Activated naive CD8-positive, alpha-beta T cell treated with anti-CD3 and anti-CD28 coated beads for 36 hours (primary cell): Measurements from ENCODE around the gene ATP11A. TPM values are rescaled to one million over a fixed set of nuclear protein-coding genes. Genes with fewer than 3 reads are reported as not detected.
"Not testable (repeated sequence)": the region's sequence is repeated elsewhere in the genome, so short reads cannot be mapped to it uniquely, and the experiment has no call there.

Experiments
- DNase-seq: peaks from one replicate; pipeline ENCODE4 v3.0.0; 2021
- H3K27ac Mint-ChIP-seq: one replicate; pipeline ENCODE4 v1.8.0; 2022; ENCODE audit warnings: mild to moderate bottlenecking, moderate library complexity, mixed read lengths
- H3K27me3 Mint-ChIP-seq: one replicate; pipeline ENCODE4 v1.8.0; 2022; ENCODE audit warnings: mild to moderate bottlenecking, mixed read lengths
- H3K36me3 Mint-ChIP-seq: one replicate; pipeline ENCODE4 v1.8.0; 2021; ENCODE audit warnings: mild to moderate bottlenecking, mixed read lengths
- H3K4me1 Mint-ChIP-seq: one replicate; pipeline ENCODE4 v1.8.0; 2021; ENCODE audit warnings: mixed read lengths
- H3K4me3 Mint-ChIP-seq: one replicate; pipeline ENCODE4 v1.8.0; 2022; ENCODE audit warnings: mild to moderate bottlenecking, moderate library complexity, mixed read lengths
- H3K9me3 Mint-ChIP-seq: one replicate; pipeline ENCODE4 v1.8.0; 2022; ENCODE audit warnings: mixed read lengths
- total RNA-seq, 2 experiments: library from RNA; stranded (reverse); gene quantifications; one replicate each; pipeline ENCODE4 v1.2.3, GENCODE V29; 2021

ATP11A gene
- total RNA-seq, 2 experiments from 2014 or later = 27.6 to 32.5 TPM

GRCh38 chr13:112871742-112872141 lies 181.9 kb downstream of the ATP11A start:
- Mint-ChIP-seq H3K27ac (no peak overlapping the region), H3K27me3 (peaks cover 5% of the 10 kb centered on the region), H3K36me3 (peaks cover 13% of the 10 kb centered on the region), H3K9me3 (peaks cover 4% of the 10 kb centered on the region), H3K4me3 (no peak overlapping the region), H3K4me1 (peaks cover 15% of the 10 kb centered on the region)
- DNase-seq = no peak

- peak; percentile 46 for DNase-seq
- not testable (repeated sequence) for H3K27me3 Mint-ChIP-seq, H3K9me3 Mint-ChIP-seq
- H3K4me1 Mint-ChIP-seq = peaks cover 15% of the 10 kb centered on the region
- H3K4me3 Mint-ChIP-seq = peak overlapping the region; percentile 54
- H3K27ac Mint-ChIP-seq = peak overlapping the region; percentile 86
- peaks cover 13% of the 10 kb centered on the region for H3K36me3 Mint-ChIP-seq
These were observed 183.1 kb downstream of the ATP11A start for GRCh38 chr13:112872657-112873631.

GRCh38 chr13:112873851-112874750 lies 184.3 kb downstream of the ATP11A start:
- Mint-ChIP-seq H3K27ac (peak overlapping the region; percentile 86), H3K9me3 (peaks cover 4% of the 10 kb centered on the region), H3K27me3 (peaks cover 5% of the 10 kb centered on the region), H3K36me3 (peaks cover 16% of the 10 kb centered on the region), H3K4me1 (peaks cover 15% of the 10 kb centered on the region), H3K4me3 (peak overlapping the region; percentile 54)
- DNase-seq = peak; percentile 77

- DNase-seq = no peak
- Mint-ChIP-seq H3K4me3 (no peak overlapping the region), H3K36me3 (peaks cover 16% of the 10 kb centered on the region), H3K27me3 (peaks cover 5% of the 10 kb centered on the region), H3K27ac (no peak overlapping the region), H3K9me3 (peaks cover 4% of the 10 kb centered on the region), H3K4me1 (peaks cover 15% of the 10 kb centered on the region)
These were observed 185.0 kb downstream of the ATP11A start for GRCh38 chr13:112874751-112875300.

- Mint-ChIP-seq H3K27me3 (peaks cover 5% of the 10 kb centered on the region), H3K9me3 (peaks cover 4% of the 10 kb centered on the region), H3K4me1 (peaks cover 15% of the 10 kb centered on the region), H3K4me3 (no peak overlapping the region), H3K36me3 (peaks cover 16% of the 10 kb centered on the region), H3K27ac (no peak overlapping the region)
- no peak for DNase-seq
These were observed 185.8 kb downstream of the ATP11A start for GRCh38 chr13:112875627-112876026.

GRCh38 chr13:112876305-112877000 lies 186.6 kb downstream of the ATP11A start:
- H3K4me3 Mint-ChIP-seq = no peak overlapping the region
- DNase-seq = no peak
- peaks cover 5% of the 10 kb centered on the region for H3K27me3 Mint-ChIP-seq
- peaks cover 15% of the 10 kb centered on the region for H3K4me1 Mint-ChIP-seq
- H3K27ac Mint-ChIP-seq = no peak overlapping the region
- H3K36me3 Mint-ChIP-seq = peaks cover 14% of the 10 kb centered on the region
- H3K9me3 Mint-ChIP-seq = peaks cover 4% of the 10 kb centered on the region

- Mint-ChIP-seq H3K4me3 (no peak overlapping the region), H3K27me3 (peaks cover 5% of the 10 kb centered on the region), H3K36me3 (peaks cover 14% of the 10 kb centered on the region), H3K4me1 (peaks cover 15% of the 10 kb centered on the region), H3K9me3 (peaks cover 4% of the 10 kb centered on the region), H3K27ac (no peak overlapping the region)
- no peak for DNase-seq
These were observed 187.2 kb downstream of the ATP11A start for GRCh38 chr13:112877066-112877465.

- Mint-ChIP-seq H3K36me3 (peaks cover 14% of the 10 kb centered on the region), H3K4me1 (peaks cover 15% of the 10 kb centered on the region), H3K27me3 (peaks cover 5% of the 10 kb centered on the region)
These were observed 187.7 kb downstream of the ATP11A start for GRCh38 chr13:112877539-112877938.

GRCh38 chr13:112877976-112878955 lies 188.4 kb downstream of the ATP11A start:
- peaks cover 11% of the 10 kb centered on the region for H3K36me3 Mint-ChIP-seq
- H3K27ac Mint-ChIP-seq = no peak overlapping the region
- DNase-seq = no peak
- peaks cover 3% of the 10 kb centered on the region for H3K27me3 Mint-ChIP-seq
- peaks cover under 1% of the 10 kb centered on the region for H3K9me3 Mint-ChIP-seq
- H3K4me1 Mint-ChIP-seq = peaks cover 7% of the 10 kb centered on the region
- H3K4me3 Mint-ChIP-seq = no peak overlapping the region

More at GRCh38 chr13:112877539-112877938, 187.7 kb downstream of the ATP11A start:
- Mint-ChIP-seq H3K4me3 (no peak overlapping the region), H3K27ac (no peak overlapping the region), H3K9me3 (peaks cover 4% of the 10 kb centered on the region)
- no peak for DNase-seq

- Mint-ChIP-seq H3K4me3 (no peak overlapping the region), H3K27ac (no peak overlapping the region), H3K9me3 (no peaks in the 10 kb centered on the region), H3K36me3 (peaks cover 6% of the 10 kb centered on the region), H3K27me3 (no peaks in the 10 kb centered on the region), H3K4me1 (no peaks in the 10 kb centered on the region)
- no peak for DNase-seq
These were observed 189.5 kb downstream of the ATP11A start for GRCh38 chr13:112879283-112879833.

- no peaks in the 10 kb centered on the region for H3K27me3 Mint-ChIP-seq
- no peaks in the 10 kb centered on the region for H3K4me1 Mint-ChIP-seq
- no peaks in the 10 kb centered on the region for H3K9me3 Mint-ChIP-seq
- H3K4me3 Mint-ChIP-seq = no peak overlapping the region
- no peak overlapping the region for H3K27ac Mint-ChIP-seq
- DNase-seq = no peak
- H3K36me3 Mint-ChIP-seq = peaks cover 6% of the 10 kb centered on the region
These were observed 190.4 kb downstream of the ATP11A start for GRCh38 chr13:112880221-112880641.

GRCh38 chr13:112880976-112881540 lies 191.2 kb downstream of the ATP11A start:
- Mint-ChIP-seq H3K4me1 (no peaks in the 10 kb centered on the region), H3K27ac (no peak overlapping the region), H3K4me3 (no peak overlapping the region), H3K9me3 (no peaks in the 10 kb centered on the region), H3K27me3 (no peaks in the 10 kb centered on the region), H3K36me3 (peaks cover 6% of the 10 kb centered on the region)
- no peak for DNase-seq
